Choroid plexus epithelial cell (primary cell): Measurements from ENCODE around the gene ARF1.

Experiments used
- DNase-seq: peaks from one replicate; pipeline ENCODE4 v3.0.0-alpha.2; 2010; ENCODE audit warnings: low read depth
- H3K4me3 ChIP-seq: 2 replicates; pipeline ENCODE4 v1.5.1; 2011; ENCODE audit warnings: low read depth, mild to moderate bottlenecking, control low read depth, low read length, moderate library complexity
- CTCF ChIP-seq: conservative IDR thresholded peaks from 2 replicates; pipeline ENCODE4 v1.5.1; 2011; ENCODE audit warnings: low read depth, mild to moderate bottlenecking, control low read depth, inconsistent platforms, low read length, moderate library complexity

Gene ARF1

GRCh38 chr1:228105270-228105995 is 22.9 kb downstream of the ARF1 start:
- TF ChIP-seq CTCF = no peak
- H3K4me3 ChIP-seq = no peak overlapping the region
- DNase-seq = no peak

GRCh38 chr1:228105996-228106799 is 23.7 kb downstream of the ARF1 start:
- no peak for DNase-seq
- no peak overlapping the region for H3K4me3 ChIP-seq
- no peak for TF ChIP-seq CTCF

GRCh38 chr1:228106800-228107054 is 24.2 kb downstream of the ARF1 start:
- no peak overlapping the region for H3K4me3 ChIP-seq
- no peak for TF ChIP-seq CTCF
- DNase-seq = no peak

- no peak for DNase-seq
- no peak overlapping the region for H3K4me3 ChIP-seq
- TF ChIP-seq CTCF = no peak
Measured at GRCh38 chr1:228107636-228108035, 25.1 kb downstream of the ARF1 start.

GRCh38 chr1:228108055-228108690 is 25.7 kb downstream of the ARF1 start:
- peak overlapping the region; percentile 99 for H3K4me3 ChIP-seq
- DNase-seq = no peak
- no peak for TF ChIP-seq CTCF

- DNase-seq = no peak
- peak overlapping the region; percentile 99 for H3K4me3 ChIP-seq
- no peak for TF ChIP-seq CTCF
Measured at GRCh38 chr1:228108742-228109072, 26.2 kb downstream of the ARF1 start.
